ENCODE results near the gene ABHD14A.

GRCh38 chr3:52020796-52021195 lies 45.9 kb downstream of the ABHD14A start:
- TF ChIP-seq CTCF (IDR thresholded peaks at IDR 0.05; ENCODE audit: low read length): no peak
- TF ChIP-seq EZH2 (IDR thresholded peaks at IDR 0.05; ENCODE audit: borderline replicate concordance, low read length): no peak
